Endothelial cell of umbilical vein (primary cell): ENCODE measurements around the gene TRERF1. TPM values are rescaled to one million over a fixed set of nuclear protein-coding genes. Genes with fewer than 3 reads are reported as not detected.

Experiments used
- BruUV-seq: library from RNA; stranded (reverse); fragments of 400-500 nt; replicated peaks from 2 replicates; lab custom pipeline; 2021; lab: Mats Ljungman, UMichigan
- CTCF ChIA-PET: fragments of 300-600, 350-600 bp; sonication (Branson Sonifier 250); formaldehyde crosslinking; loops from one replicate; lab custom pipeline; 2021; ENCODE audit warnings: antibody characterized with exemption, inconsistent platforms; lab: Charles Lee
- POLR2A ChIA-PET: fragments of 300-600, 350-600 bp; sonication (Branson Sonifier 250); formaldehyde crosslinking; loops from one replicate; lab custom pipeline; 2021; ENCODE audit warnings: antibody characterized with exemption, inconsistent platforms; lab: Charles Lee
- DNase-seq: peaks from one replicate; pipeline ENCODE4 v3.0.0-alpha.2; 2011; ENCODE audit warnings: low read depth, low spot score
- FAIRE-seq: peaks from 2 replicates; lab custom pipeline; 2011; peaks lifted over from hg19 to GRCh38; lab: Jason Lieb, UNC
- H2AFZ ChIP-seq: 2 replicates; pipeline ENCODE4 v1.6.0; 2012; ENCODE audit warnings: low read depth, low read length, control low read depth, inconsistent platforms
- H3K27ac ChIP-seq: 2 replicates; pipeline ENCODE4 v1.5.1; 2011; ENCODE audit warnings: low read depth, mild to moderate bottlenecking, control low read depth, low read length, moderate library complexity; ENCODE audit not compliant: insufficient read depth
- H3K27me3 ChIP-seq, 2 experiments: 2 replicates each; pipeline versions ENCODE4 v1.6.0 to v1.6.1; 2011; ENCODE audit warnings: low read length in 2 of 2, mixed read lengths in 1 of 2; ENCODE audit not compliant: control insufficient read depth in 2 of 2, insufficient read depth in 2 of 2
- H3K36me3 ChIP-seq, 2 experiments: 2 replicates in 1 of 2; 3 replicates in 1 of 2; pipeline ENCODE4 v1.5.1; 2011; ENCODE audit warnings: low read length in 2 of 2, mild to moderate bottlenecking in 1 of 2, moderate library complexity in 1 of 2; ENCODE audit not compliant: control insufficient read depth in 2 of 2, insufficient read depth in 2 of 2; ENCODE audit errors: extremely low read depth in 1 of 2
- H3K4me1 ChIP-seq: 3 replicates; pipeline ENCODE4 v1.5.1; 2011; ENCODE audit warnings: mild to moderate bottlenecking, low read length; ENCODE audit not compliant: control insufficient read depth, insufficient read depth; ENCODE audit errors: extremely low read depth
- H3K4me2 ChIP-seq: 2 replicates; pipeline ENCODE4 v1.6.1; 2011; ENCODE audit warnings: low read length, control low read depth, mixed read lengths; ENCODE audit not compliant: insufficient read depth
- H3K4me3 ChIP-seq, 3 experiments: fragments of 200-600 bp in 1 of 3; sonication (generic), shearing (Covaris generic) in 1 of 3; replicated peaks in 1 of 3; 2 replicates each; pipeline ENCODE4 v1.5.1; 2011 to 2016; ENCODE audit warnings: control low read depth in 3 of 3, low read length in 3 of 3, mild to moderate bottlenecking in 2 of 3, inconsistent platforms in 1 of 3, low read depth in 1 of 3, moderate library complexity in 1 of 3; ENCODE audit not compliant: insufficient read depth in 1 of 3
- H3K79me2 ChIP-seq: 2 replicates; pipeline ENCODE4 v1.6.0; 2012; ENCODE audit warnings: low read length, inconsistent platforms; ENCODE audit not compliant: control insufficient read depth, insufficient read depth
- H3K9ac ChIP-seq: replicated peaks from 2 replicates; pipeline ENCODE3; 2011; ENCODE audit warnings: low read length, control low read depth; ENCODE audit not compliant: insufficient read depth; ENCODE audit errors: extremely low read depth
- H3K9me1 ChIP-seq: replicated peaks from 3 replicates; pipeline ENCODE4 v1.6.0; 2011; ENCODE audit warnings: mild to moderate bottlenecking, low read length; ENCODE audit not compliant: control insufficient read depth, insufficient read depth; ENCODE audit errors: extremely low read depth
- H3K9me3 ChIP-seq: replicated peaks from 2 replicates; pipeline ENCODE4 v1.5.1; 2012; ENCODE audit warnings: low read length, inconsistent platforms; ENCODE audit not compliant: control insufficient read depth, insufficient read depth
- H4K20me1 ChIP-seq: replicated peaks from 2 replicates; pipeline ENCODE3; 2011; ENCODE audit warnings: mild to moderate bottlenecking, low read length; ENCODE audit not compliant: control insufficient read depth, insufficient read depth; ENCODE audit errors: extremely low read depth
- CTCF ChIP-seq, 2 donors: IDR thresholded peaks; 1 replicate in 1 of 2; 2 replicates in 1 of 2; pipeline ENCODE4 v1.5.1; 2011; ENCODE audit warnings: low read length in 2 of 2, mild to moderate bottlenecking in 2 of 2, moderate library complexity in 2 of 2, control low read depth in 1 of 2, inconsistent platforms in 1 of 2, low read depth in 1 of 2; ENCODE audit not compliant: insufficient read depth in 1 of 2; ENCODE audit errors: extremely low read depth in 1 of 2
- EZH2 ChIP-seq: IDR thresholded peaks from 2 replicates; pipeline ENCODE4 v1.6.1; 2012; ENCODE audit warnings: borderline replicate concordance, low read depth, mild to moderate bottlenecking, moderate library complexity, low read length, inconsistent platforms; ENCODE audit not compliant: severe bottlenecking
- FOS ChIP-seq: IDR thresholded peaks from 2 replicates; pipeline ENCODE4 v1.6.1; 2011; ENCODE audit warnings: mild to moderate bottlenecking, low read length, moderate library complexity, borderline replicate concordance; ENCODE audit not compliant: insufficient read depth
- GATA2 ChIP-seq: IDR thresholded peaks from 2 replicates; pipeline ENCODE4 v1.7.0; 2011; ENCODE audit warnings: low read depth, mild to moderate bottlenecking, moderate library complexity, mixed read lengths, low read length; ENCODE audit not compliant: insufficient read length, insufficient read depth
- JUN ChIP-seq: IDR thresholded peaks from 2 replicates; pipeline ENCODE4 v1.6.1; 2011; ENCODE audit warnings: borderline replicate concordance, low read depth; ENCODE audit not compliant: insufficient read length, insufficient read depth
- MAX ChIP-seq: IDR thresholded peaks from 2 replicates; pipeline ENCODE4 v1.6.1; 2011; ENCODE audit not compliant: insufficient read depth, insufficient read length
- MYC ChIP-seq: IDR thresholded peaks from one replicate; pipeline ENCODE4 v1.6.1; 2011; ENCODE audit warnings: mild to moderate bottlenecking, low read depth, low read length
- POLR2A ChIP-seq: IDR thresholded peaks from 2 replicates; pipeline ENCODE4 v1.6.1; 2012; ENCODE audit warnings: low read depth, mild to moderate bottlenecking, control low read depth, low read length
- POLR2AphosphoS5 ChIP-seq: IDR thresholded peaks from 2 replicates; pipeline ENCODE4 v1.6.1; 2012; ENCODE audit warnings: low read depth, mild to moderate bottlenecking, control low read depth, low read length, moderate library complexity; ENCODE audit not compliant: insufficient read depth
- dilution Hi-C: fragments of 300-500 bp; cut with MboI; formaldehyde crosslinking; loops from one replicate; pipeline ENCODE4 v1.15.0; 2019; ENCODE audit warnings: low sequenced_read_pairs; ENCODE audit not compliant: extremely low pct_ligation_motif_present
- intact Hi-C: fragments of 100-400 bp; cut with micrococcal nuclease; formaldehyde crosslinking; loops from one replicate; pipeline ENCODE4 v1.10.0; 2022
- polyA plus RNA-seq, 4 experiments: library from polyadenylated mRNA; depleted of rRNA in 3 of 4; stranded (reverse) in 3 of 4; unstranded in 1 of 4; fragments of >200 nt; gene quantifications; 2 replicates each; pipeline versions ENCODE4 v1.2.1 to v1.2.3, GENCODE V29; 2011 to 2012; ENCODE audit warnings: missing spikeins in 1 of 4
- total RNA-seq: library from RNA; stranded (reverse); gene quantifications from 2 replicates; pipeline ENCODE4 v1.2.3, GENCODE V29; 2021

Gene TRERF1
- total and polyA plus RNA-seq, 2 donors (not counting 3 experiments of a cell fraction or from before 2014, with no cell fraction given): 0.73 to 5.5 TPM

GRCh38 chr6:42484261-42484660, 32.5 kb upstream of the TRERF1 start:
- TF ChIP-seq MAX (no peak), MYC (no peak), FOS (no peak), GATA2 (no peak), EZH2 (no peak), POLR2AphosphoS5 (no peak), POLR2A (no peak), JUN (no peak), CTCF (IDR thresholded peaks at IDR 0.05; ENCODE audit: extremely low read depth in 1 of 2, insufficient read depth in 1 of 2, low read depth in 1 of 2, low read length in 2 of 2) (no peak)
- no peaks in the 10 kb centered on the region for H3K27me3 ChIP-seq
- H3K36me3 ChIP-seq: no peaks in the 10 kb centered on the region
- H2AFZ ChIP-seq: no peak overlapping the region
- ChIA-PET CTCF (interaction anchor here (0.9 kb wide), 1 partner anchor 10 kb away, joined by 3 read pairs; no protein-coding TSS in a partner anchor), POLR2A (no interaction called here)
- no peaks in the 10 kb centered on the region for H4K20me1 ChIP-seq
- dilution Hi-C loops (no loop called here), intact Hi-C loops (no loop called here)
- H3K4me3 ChIP-seq: no peak overlapping the region
- no peaks in the 10 kb centered on the region for H3K9me3 ChIP-seq
- BruUV-seq: no TSS peak
- H3K4me1 ChIP-seq: no peaks in the 10 kb centered on the region
- no peak for FAIRE-seq
- no peaks in the 10 kb centered on the region for H3K79me2 ChIP-seq
- no peak overlapping the region for H3K27ac ChIP-seq
- H3K4me2 ChIP-seq: no peak overlapping the region
- DNase-seq: no peak
- no peak overlapping the region for H3K9ac ChIP-seq
- no peaks in the 10 kb centered on the region for H3K9me1 ChIP-seq
